Upper lobe of left lung (tissue), 6 donors: ENCODE data around the gene C2orf74. TPM values are rescaled to one million over a fixed set of nuclear protein-coding genes. Genes with fewer than 3 reads are reported as not detected.
"Not testable (repeated sequence)": the region's sequence is repeated elsewhere in the genome, so short reads cannot be mapped to it uniquely, and the experiment has no call there.

ENCODE experiments used
- ATAC-seq, 2 donors: fragments of 200-7000 bp; cut with Tn5 transposase; one replicate each; pipeline ENCODE4 v1.9.1; 2022; ENCODE audit warnings: mild to moderate bottlenecking in 2 of 2, moderate library complexity in 2 of 2; ENCODE audit not compliant: low FRiP score in 2 of 2
- DNase-seq, 2 donors: peaks; one replicate each; pipeline ENCODE4 v3.0.0-alpha.2; 2019 to 2020
- H3K27ac ChIP-seq, 4 donors: fragments of 200-600 bp; sonication (generic); one replicate each; pipeline ENCODE4 v1.5.1; 2016 to 2019
- H3K27me3 ChIP-seq, 4 donors: fragments of 200-600 bp; sonication (generic); one replicate each; pipeline ENCODE4 v1.5.1; 2017 to 2019
- H3K36me3 ChIP-seq, 4 donors: fragments of 200-600 bp; sonication (generic); one replicate each; pipeline ENCODE4 v1.5.1; 2016 to 2019
- H3K4me1 ChIP-seq, 4 donors: fragments of 200-600 bp; sonication (generic); one replicate each; pipeline ENCODE4 v1.5.1; 2018 to 2019
- H3K4me3 ChIP-seq, 4 donors: fragments of 200-600 bp; sonication (generic); one replicate each; pipeline ENCODE4 v1.5.1; 2017 to 2019; ENCODE audit warnings: mild to moderate bottlenecking in 2 of 4, moderate library complexity in 1 of 4
- H3K9me3 ChIP-seq, 4 donors: fragments of 200-600 bp; sonication (generic); one replicate each; pipeline ENCODE4 v1.5.1; 2018 to 2019
- EP300 ChIP-seq, 4 donors: sonication (generic); formaldehyde crosslinking; IDR thresholded peaks; one replicate each; pipeline ENCODE4 v1.5.1; 2017; ENCODE audit warnings: antibody characterized with exemption in 4 of 4, control low read depth in 2 of 4
- POLR2A ChIP-seq, 4 donors: fragments of 450-650 bp; IDR thresholded peaks; one replicate each; pipeline ENCODE4 v1.5.1; 2016 to 2017; ENCODE audit warnings: antibody characterized with exemption in 4 of 4, mild to moderate bottlenecking in 2 of 4
- POLR2AphosphoS5 ChIP-seq, 2 donors: sonication (generic); formaldehyde crosslinking; IDR thresholded peaks; one replicate each; pipeline ENCODE4 v1.5.1; 2017; ENCODE audit warnings: antibody characterized with exemption in 2 of 2
- WGBS, 2 donors: methylation state at CpG; one replicate each; pipeline ENCODE4 v1.1.5; 2017 to 2018; 5-methylcytosine and 5-hydroxymethylcytosine counted together
- total RNA-seq, 6 donors: library from RNA; depleted of rRNA in 4 of 6; stranded (reverse); fragments of >200 nt in 4 of 6; gene quantifications; one replicate each; pipeline versions ENCODE4 v1.1.0 to v1.2.1, GENCODE V29; 2016 to 2021
- TF ChIP-seq, protein P1 (sequence below), 6 experiments: fragments of 450-650 bp in 4 of 6; fragments of 200-600 bp in 2 of 6; sonication (generic) in 2 of 6; IDR thresholded peaks; one replicate each; pipeline ENCODE4 v1.5.1; 2016 to 2019; ENCODE audit warnings: antibody characterized with exemption in 6 of 6
- donor health status: DM: no; HTN: no; CAD: no; lungs with moderate emphysema.
- donor health status: DM: no; HTN: yes; CAD: no; lungs with severe emphysema.

The C2orf74 gene
- total RNA-seq, 6 donors from 2014 or later = 11.9 to 20.7 (median 16.6) TPM

DNA sequence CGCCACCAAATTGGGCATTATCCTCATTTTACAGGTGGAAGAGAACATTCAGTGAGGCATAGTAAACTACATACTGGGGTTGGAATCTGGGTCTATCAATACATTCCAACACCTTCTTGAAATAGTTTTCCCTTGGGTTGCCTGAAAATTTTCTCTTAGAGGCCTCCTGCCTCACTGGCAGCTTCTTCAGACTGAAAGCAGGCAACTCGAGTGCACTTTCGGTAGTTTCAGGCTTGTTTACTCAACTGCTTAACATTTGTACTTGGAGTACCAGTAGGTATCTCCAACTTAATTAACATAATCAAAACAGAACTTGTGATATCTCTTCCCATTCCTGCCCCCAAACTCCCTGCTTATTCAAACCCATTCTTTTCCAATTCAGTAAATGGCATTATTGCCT, 36.2 kb upstream of the C2orf74 start:
- Histone ChIP-seq H3K9me3 (peaks cover 0 to 3% (median 0%) of the 10 kb centered on the region in 4 donors), H3K27me3 (no peaks in the 10 kb centered on the region), H3K36me3 (peaks cover 0 to 4% (median 0%) of the 10 kb centered on the region in 4 donors), H3K4me1 (no peaks in the 10 kb centered on the region), H3K4me3 (no peak overlapping the region), H3K27ac (peak overlapping the region in 1 of 4 donors; percentile 11)
- DNase-seq (peak in 1 of 2 donors; percentile 47), ATAC-seq (peak in 1 of 2 donors; percentile 22)
- TF ChIP-seq POLR2AphosphoS5 (IDR thresholded peaks at IDR 0.05) (no peak), EP300 (IDR thresholded peaks at IDR 0.05) (no peak), POLR2A (IDR thresholded peaks at IDR 0.05) (peak in 1 of 4 donors; percentile 17)
- WGBS, 2 donors = 68 to 82% methylated on average over 3 of the region's 3 CpGs

DNA sequence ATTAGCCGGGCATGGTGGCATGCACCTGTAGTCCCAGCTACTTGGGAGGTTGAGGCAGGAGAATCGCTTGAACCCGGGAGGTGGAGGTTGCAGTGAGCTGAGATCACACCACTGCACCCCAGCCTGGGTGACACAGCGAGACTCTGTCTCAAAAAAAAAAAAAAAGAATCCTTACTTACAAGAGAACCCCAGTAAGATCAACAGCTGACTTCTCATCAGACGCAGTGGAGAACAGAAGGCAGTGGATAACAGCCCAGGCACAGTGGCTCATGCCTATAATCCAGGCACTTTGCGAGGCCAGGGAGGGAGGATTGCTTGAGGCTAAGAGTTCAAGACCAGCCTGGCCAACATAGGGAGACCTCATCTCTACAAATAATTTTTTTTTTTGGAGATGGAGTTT, 33.9 kb upstream of the C2orf74 start:
- H3K9me3 ChIP-seq, H3K4me3 ChIP-seq, H3K4me1 ChIP-seq, DNase-seq, H3K36me3 ChIP-seq, ATAC-seq, H3K27me3 ChIP-seq, H3K27ac ChIP-seq: not testable (repeated sequence)
- 96 to 97% methylated on average over 6 of the region's 6 CpGs for WGBS, 2 donors

DNA sequence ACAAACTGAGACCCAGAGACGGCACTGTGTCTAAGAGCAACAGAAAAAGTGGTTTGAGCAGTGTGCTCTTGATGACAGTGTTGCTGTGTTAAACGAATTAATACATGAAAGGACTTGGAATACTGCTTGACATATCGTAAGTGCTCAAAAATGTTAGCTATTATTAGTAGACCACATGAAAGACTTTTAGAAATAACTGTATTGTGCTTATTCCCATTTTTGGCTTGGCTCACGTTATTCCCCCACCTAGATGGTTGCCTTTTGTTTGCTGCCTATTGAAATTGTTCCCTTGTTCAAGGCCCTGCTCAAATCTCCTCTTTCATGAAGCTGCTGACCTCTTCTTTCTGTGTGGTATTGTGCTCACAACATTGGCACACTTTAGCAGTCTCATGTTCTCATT, 27.8 kb upstream of the C2orf74 start:
- no peak for DNase-seq
- 70 to 75% methylated on average over 4 of the region's 4 CpGs for WGBS, 2 donors
- Histone ChIP-seq H3K36me3 (no peaks in the 10 kb centered on the region), H3K4me1 (no peaks in the 10 kb centered on the region), H3K9me3 (no peaks in the 10 kb centered on the region), H3K27me3 (no peaks in the 10 kb centered on the region), H3K4me3 (no peak overlapping the region), H3K27ac (no peak overlapping the region)
- TF ChIP-seq POLR2AphosphoS5 (IDR thresholded peaks at IDR 0.05) = no peak
- TF ChIP-seq, protein P1, sequence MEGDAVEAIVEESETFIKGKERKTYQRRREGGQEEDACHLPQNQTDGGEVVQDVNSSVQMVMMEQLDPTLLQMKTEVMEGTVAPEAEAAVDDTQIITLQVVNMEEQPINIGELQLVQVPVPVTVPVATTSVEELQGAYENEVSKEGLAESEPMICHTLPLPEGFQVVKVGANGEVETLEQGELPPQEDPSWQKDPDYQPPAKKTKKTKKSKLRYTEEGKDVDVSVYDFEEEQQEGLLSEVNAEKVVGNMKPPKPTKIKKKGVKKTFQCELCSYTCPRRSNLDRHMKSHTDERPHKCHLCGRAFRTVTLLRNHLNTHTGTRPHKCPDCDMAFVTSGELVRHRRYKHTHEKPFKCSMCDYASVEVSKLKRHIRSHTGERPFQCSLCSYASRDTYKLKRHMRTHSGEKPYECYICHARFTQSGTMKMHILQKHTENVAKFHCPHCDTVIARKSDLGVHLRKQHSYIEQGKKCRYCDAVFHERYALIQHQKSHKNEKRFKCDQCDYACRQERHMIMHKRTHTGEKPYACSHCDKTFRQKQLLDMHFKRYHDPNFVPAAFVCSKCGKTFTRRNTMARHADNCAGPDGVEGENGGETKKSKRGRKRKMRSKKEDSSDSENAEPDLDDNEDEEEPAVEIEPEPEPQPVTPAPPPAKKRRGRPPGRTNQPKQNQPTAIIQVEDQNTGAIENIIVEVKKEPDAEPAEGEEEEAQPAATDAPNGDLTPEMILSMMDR (IDR thresholded peaks at IDR 0.05) = no peak
- TF ChIP-seq POLR2A (IDR thresholded peaks at IDR 0.05) = no peak
- no peak for TF ChIP-seq EP300 (IDR thresholded peaks at IDR 0.05)
- no peak for ATAC-seq

DNA sequence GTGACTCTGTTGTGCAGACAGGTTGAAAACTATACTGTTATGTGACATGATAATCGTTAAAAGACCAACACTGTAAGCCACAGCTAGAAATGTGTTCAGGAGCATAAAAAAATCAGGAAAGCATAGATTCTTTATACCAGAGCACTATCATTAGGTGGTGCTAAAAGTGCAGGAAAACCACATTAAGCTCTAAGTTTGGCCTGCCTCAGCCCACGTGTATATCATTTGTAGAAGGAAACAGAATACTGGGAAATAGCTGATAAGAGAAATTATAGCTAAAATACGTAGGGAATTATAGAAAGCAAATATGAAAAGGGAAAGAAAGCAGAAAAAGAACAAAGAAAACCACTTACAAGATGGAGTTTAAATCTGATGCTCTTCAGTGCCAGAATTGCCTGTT, 26.5 kb upstream of the C2orf74 start:
- no peaks in the 10 kb centered on the region for H3K4me1 ChIP-seq
- H3K4me3 ChIP-seq = no peak overlapping the region
- no peaks in the 10 kb centered on the region for H3K9me3 ChIP-seq
- H3K27me3 ChIP-seq = no peaks in the 10 kb centered on the region
- ATAC-seq = peak in 1 of 2 donors; percentile 70
- H3K36me3 ChIP-seq = no peaks in the 10 kb centered on the region
- no peak for TF ChIP-seq POLR2A (IDR thresholded peaks at IDR 0.05)
- TF ChIP-seq, protein P1 (IDR thresholded peaks at IDR 0.05) = peak in 1 of 6 experiments; percentile 17
- WGBS, 2 donors = 15 to 19% methylated on average over 3 of the region's 3 CpGs
- no peak for DNase-seq
- no peak overlapping the region for H3K27ac ChIP-seq

DNA sequence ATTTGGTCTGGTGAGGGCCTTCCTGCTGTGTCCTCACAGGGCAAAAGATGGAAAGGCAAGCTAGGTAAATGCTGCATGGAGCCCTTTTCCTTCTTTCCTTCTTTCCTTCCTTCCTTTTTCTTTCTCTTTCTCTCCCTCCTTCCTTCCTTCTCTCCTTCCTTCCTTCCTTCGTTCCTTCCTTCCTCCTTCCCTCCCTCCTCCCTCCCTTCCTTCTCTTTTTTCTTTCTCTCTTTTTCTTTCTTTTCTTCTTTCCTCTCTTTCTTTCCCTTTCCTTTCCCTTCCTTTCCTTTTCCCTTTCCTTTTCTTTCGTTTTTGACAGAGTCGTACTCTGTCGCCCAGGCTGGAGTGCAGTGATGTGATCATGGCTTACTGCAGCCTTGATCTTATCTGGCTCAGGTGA, 23.1 kb upstream of the C2orf74 start:
- no peak for TF ChIP-seq POLR2A (IDR thresholded peaks at IDR 0.05)
- TF ChIP-seq, protein P1 (IDR thresholded peaks at IDR 0.05) = no peak
- TF ChIP-seq EP300 (IDR thresholded peaks at IDR 0.05) = no peak
- no peak for TF ChIP-seq POLR2AphosphoS5 (IDR thresholded peaks at IDR 0.05)
- 80 to 87% methylated on average over 4 of the region's 4 CpGs for WGBS, 2 donors
- ATAC-seq = no peak

DNA sequence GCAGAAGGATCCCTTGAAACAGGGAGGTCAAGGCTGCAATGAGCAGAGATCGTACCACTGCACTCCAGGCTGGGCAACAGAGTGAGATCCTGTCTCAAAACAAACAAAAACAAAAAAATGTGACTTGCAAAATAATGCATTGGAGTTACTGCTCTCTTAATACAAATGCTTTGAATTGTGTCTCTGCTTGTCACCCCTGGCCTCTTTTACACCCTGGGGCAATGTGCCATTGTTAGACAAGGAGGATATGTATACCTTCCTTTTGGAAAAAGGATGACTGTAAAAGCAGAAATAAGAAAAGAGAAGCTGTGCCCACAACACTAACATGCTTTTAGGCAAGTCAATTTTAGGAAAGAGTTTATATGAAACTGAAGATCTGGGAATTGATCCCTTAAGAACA, 20.8 kb upstream of the C2orf74 start:
- 84 to 95% methylated on average over 1 of the region's 1 CpG for WGBS, 2 donors
- Histone ChIP-seq H3K27me3 (no peaks in the 10 kb centered on the region), H3K4me1 (peaks cover 7 to 16% (median 9%) of the 10 kb centered on the region in 4 donors), H3K4me3 (no peak overlapping the region), H3K36me3 (no peaks in the 10 kb centered on the region), H3K9me3 (no peaks in the 10 kb centered on the region), H3K27ac (no peak overlapping the region)
- DNase-seq (no peak), ATAC-seq (no peak)
- TF ChIP-seq EP300 (IDR thresholded peaks at IDR 0.05) (no peak), POLR2A (IDR thresholded peaks at IDR 0.05) (no peak), POLR2AphosphoS5 (IDR thresholded peaks at IDR 0.05) (no peak)
- TF ChIP-seq, protein P1 (IDR thresholded peaks at IDR 0.05) = no peak

More for the DNA sequence above, 23.1 kb upstream of the C2orf74 start:
- Histone ChIP-seq H3K4me3 (no peak overlapping the region), H3K9me3 (no peaks in the 10 kb centered on the region), H3K27me3 (no peaks in the 10 kb centered on the region), H3K36me3 (no peaks in the 10 kb centered on the region), H3K27ac (no peak overlapping the region), H3K4me1 (peaks cover 0 to under 1% (median 0%) of the 10 kb centered on the region in 4 donors)
- DNase-seq = no peak
